Limb (tissue), 2 donors: ENCODE results near the gene SERPINA3.

Experiments
- DNase-seq, 2 donors: peaks; one replicate each; pipeline ENCODE4 v3.0.0-alpha.2; 2016; ENCODE audit errors: extremely low spot score in 2 of 2

Gene SERPINA3

GRCh38 chr14:94612580-94613554, 676 bp downstream of the SERPINA3 start:
- DNase-seq = no peak

DNA sequence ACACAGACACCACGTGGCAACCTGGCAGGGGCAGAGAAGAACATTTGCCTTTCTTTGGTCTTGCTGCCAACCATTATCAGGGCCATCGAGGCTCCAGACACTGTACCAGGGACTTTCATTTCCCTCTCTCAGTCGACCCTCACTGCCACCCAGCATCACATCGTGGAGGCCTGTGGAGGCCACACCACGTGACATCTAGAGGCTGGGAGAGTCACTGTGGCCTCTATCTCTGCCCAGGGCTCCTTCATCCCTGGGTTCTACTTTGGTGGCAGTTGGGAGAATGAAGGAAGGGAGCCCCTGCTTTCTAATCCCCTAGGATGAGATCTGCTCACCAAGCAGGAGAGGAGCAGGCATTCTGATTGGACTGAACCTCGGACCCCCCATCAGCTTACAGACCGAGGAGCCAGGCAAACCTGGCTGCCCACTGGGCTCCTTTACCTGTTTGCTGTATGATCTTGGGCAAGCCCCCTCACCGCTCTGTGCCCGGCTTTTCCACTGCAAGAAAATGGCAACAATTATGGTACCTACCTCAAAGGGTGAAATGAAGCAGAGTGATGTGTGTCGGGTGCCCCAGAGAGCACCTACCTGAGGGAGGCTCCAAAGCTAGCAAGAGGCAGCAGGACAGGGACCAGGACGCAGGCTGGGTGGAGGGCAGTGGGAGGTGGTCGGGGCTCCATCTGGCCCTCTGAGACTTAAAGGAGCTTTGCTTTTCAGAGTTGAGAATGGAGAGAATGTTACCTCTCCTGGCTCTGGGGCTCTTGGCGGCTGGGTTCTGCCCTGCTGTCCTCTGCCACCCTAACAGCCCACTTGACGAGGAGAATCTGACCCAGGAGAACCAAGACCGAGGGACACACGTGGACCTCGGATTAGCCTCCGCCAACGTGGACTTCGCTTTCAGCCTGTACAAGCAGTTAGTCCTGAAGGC, 1.8 kb downstream of the SERPINA3 start:
- no peak for DNase-seq

- no peak for DNase-seq
Measured at GRCh38 chr14:94614802-94615201, 2.6 kb downstream of the SERPINA3 start.

GRCh38 chr14:94615254-94615653, 3.1 kb downstream of the SERPINA3 start:
- no peak for DNase-seq

GRCh38 chr14:94615823-94616570, 3.8 kb downstream of the SERPINA3 start:
- no peak for DNase-seq

DNA sequence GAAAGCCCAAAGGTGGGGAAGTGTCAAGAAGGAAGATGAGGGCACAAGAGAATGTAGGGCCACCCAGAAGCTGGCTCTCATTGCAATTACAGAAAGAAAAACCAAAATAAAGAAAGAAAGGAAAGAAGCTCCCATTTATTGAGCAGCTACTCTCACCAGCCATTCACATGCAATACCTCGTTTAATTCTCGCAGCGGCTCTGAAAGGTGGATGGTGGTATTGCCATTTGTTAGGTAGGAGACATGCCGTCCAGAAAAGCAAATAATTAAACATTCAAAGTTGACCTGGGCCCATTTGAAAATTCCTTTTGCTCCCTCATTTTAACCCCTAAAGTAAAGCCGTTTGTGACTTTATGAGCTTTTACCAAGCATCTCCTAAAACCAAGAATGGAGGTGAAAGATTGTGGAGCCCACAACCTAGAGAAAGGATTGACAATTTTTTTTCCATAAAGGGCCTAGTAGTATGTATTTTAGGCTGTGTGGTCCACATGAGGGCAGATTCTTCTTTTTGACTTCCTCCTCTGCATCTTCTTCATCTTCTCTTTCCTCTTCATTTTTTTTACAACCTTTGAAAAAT, 5.3 kb downstream of the SERPINA3 start:
- DNase-seq = no peak

DNA sequence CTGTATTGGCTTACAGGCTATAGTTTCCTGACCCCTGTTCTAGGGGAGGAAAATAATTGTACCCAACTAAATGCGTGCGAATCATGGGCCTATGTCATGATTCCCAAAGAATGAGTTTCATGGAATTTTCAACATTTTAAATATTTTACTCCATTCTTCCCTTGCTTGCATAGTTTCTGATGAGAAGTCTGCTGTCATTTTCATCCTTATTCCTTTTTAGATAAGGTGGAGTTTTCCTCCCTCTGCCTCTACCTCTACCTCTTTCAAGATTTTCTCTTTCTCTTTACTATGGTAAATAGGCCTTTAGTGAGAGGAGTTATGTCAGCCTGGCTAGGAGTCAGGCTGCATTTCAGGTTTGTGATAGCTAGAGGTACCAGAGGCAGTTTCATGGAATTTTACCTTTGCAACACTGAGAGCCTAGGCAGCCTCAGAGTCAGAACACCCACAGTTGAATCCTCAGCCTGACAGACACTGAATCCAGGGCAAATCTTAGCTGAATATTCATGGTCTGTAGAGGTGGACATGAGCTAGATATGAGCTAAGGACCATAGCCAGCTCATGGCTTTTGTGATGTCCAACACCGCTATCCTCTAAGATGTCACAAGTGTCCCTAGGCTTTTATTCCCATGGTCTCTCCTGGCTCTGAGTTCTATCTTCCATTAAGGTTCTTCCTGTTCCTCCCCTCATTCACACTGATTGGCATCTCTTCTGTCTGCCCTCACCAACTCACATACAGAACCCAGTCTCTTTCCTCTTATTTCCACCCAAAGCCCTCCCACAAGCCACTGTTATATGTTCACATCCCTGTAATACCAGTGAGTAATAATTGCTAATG, 6.0 kb downstream of the SERPINA3 start:
- DNase-seq = no peak

GRCh38 chr14:94619297-94619696, 7.1 kb downstream of the SERPINA3 start:
- DNase-seq = no peak

DNA sequence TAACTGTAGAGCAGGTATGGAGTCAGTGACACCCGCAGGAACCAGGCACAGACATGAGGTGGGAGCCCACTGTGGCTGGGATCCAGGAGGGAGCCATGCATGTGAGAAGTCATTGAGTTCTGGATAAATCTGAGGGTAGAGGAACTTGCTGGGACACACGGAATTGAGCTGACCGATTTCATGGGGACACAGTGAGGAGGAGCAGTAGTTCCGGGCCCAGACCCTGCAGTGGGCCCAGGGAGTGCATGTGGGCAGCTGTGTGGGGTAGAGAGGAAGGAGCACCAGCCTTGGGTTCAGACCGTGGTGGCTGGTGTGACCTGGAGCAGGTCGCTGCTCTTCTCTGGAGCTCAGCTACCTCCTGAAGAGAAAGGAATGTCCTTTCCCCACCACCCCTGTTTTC, 8.4 kb downstream of the SERPINA3 start:
- DNase-seq = no peak

DNA sequence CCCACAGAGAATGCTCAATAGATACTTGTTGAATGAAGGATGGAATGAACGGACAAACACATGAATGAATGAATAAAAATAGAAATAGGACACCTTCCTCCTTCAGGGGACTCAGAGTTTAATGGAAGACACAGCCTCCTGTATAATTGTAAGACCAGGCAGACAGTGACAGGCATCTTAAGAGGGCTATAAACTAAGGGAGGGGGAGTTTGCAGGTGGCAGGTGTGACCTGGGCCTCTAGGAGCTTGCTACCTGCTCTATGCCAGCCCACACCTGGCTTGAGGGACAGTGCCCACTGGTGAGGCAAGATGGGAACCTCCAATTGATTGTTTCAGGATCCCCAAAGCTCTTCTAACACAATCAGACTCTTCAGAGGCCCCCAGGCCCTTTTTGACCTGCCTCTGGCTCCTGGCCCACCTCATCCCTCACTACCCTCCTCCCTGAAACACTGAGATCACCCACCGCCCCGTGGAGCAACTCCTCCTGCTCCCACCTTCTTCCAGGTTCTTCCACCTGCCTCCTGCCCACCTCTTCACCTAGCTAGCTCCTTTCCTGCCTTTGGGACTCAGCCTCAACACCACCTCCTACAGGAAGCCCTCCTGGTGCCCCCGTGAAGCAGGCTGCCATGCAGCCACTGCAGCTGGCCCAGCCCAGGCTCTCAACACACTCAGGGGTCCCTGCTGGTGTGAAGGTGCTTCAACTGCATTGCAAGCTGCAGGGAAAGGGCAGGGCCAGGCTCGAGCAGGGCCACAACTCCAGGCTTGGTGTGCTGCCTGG, 9.4 kb downstream of the SERPINA3 start:
- no peak for DNase-seq

DNA sequence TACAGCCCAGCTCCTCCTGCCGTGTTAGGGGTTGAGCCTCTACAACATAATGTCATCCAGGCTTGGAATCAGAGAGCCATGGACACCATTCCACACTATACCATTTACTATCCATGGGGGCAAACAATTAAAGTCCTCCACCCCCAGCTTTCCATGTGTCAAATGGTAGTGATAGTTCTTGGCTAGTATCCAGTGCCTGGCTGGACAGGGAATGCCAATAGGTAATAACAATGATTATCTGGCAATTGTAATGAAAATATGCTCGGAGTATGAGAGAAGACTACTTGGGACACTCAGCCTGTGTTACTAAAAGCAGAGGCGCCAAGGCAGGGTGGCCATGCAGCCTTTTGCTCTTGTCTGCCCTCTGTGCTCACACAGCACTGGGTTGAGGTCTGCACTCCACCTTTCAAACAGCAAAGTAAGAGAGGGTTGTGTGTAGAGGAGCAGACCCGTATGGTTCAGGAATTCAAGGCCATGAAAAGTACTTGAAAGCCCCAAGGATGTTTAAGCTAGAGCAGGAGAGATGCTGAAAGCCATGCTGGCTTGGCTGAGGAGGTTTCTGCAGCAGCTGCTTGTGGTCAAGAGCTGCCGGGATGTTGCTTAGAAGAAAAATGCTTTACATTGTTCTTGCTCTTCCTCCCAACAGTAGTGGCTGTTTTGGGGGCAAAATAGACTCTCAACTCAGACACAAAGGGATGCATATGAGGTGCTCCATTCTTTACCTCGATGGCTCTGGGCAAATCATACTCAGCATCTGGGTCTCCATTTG, 10.6 kb downstream of the SERPINA3 start:
- DNase-seq = no peak

GRCh38 chr14:94623422-94623809, 11.2 kb downstream of the SERPINA3 start:
- no peak for DNase-seq

- no peak for DNase-seq
Measured at GRCh38 chr14:94623856-94624499, 11.8 kb downstream of the SERPINA3 start.

- DNase-seq = no peak
Measured at GRCh38 chr14:94624537-94625352, 12.6 kb downstream of the SERPINA3 start.

DNA sequence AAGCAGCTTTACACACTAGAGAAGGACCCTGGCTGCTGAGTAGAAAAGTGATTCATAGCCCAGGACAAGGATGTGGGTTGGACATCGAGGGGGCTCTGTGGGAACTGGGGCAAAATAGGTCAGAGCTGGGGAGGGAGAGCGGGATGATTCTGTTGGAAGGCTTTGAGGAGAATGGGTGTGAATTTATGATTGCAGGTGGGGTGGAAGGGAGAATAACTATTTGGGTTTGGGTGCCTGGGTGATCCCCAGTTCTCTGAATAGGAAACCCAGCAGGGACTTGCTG, 13.1 kb downstream of the SERPINA3 start:
- DNase-seq = no peak

- DNase-seq = no peak
Measured at GRCh38 chr14:94628578-94628977, 16.4 kb downstream of the SERPINA3 start.

DNA sequence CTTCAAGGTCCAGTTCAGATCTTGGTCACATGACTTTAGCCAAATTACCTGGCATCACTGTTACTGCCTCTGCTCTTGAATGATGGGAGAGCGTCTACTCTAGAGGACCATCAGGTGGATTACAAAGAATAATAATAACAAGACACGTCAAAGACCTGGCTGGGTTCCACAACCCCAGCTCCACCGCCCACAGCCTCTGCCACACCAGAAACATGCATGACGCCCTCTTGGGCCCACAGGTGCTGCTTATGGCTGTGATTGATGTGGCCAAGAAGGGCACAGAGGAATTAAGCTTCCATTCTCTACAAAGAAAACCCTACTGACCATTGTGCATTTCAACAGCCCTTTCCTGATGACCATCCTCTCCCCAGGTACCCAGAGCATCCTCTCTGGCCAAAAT, 18.2 kb downstream of the SERPINA3 start:
- no peak for DNase-seq

GRCh38 chr14:94631050-94631449, 18.9 kb downstream of the SERPINA3 start:
- DNase-seq = no peak
